Breast epithelium (tissue), 4 donors: ENCODE measurements around the gene AQP5. TPM values are rescaled to one million over a fixed set of nuclear protein-coding genes. Genes with fewer than 3 reads are reported as not detected.

Experiments used
- DNase-seq, 2 donors: peaks; one replicate each; pipeline ENCODE4 v3.0.0-alpha.2; 2019; ENCODE audit warnings: low spot score in 2 of 2
- H3K27ac ChIP-seq, 2 donors: fragments of 200-600 bp; sonication (generic) in 1 of 2; one replicate each; pipeline ENCODE4 v1.5.1; 2016 to 2019; ENCODE audit warnings: mild to moderate bottlenecking in 1 of 2
- H3K27me3 ChIP-seq, 2 donors: fragments of 200-600 bp; sonication (generic) in 1 of 2; one replicate each; pipeline versions ENCODE4 v1.5.1 to v1.6.0; 2017 to 2019; ENCODE audit warnings: control low read depth in 1 of 2, mild to moderate bottlenecking in 1 of 2
- H3K36me3 ChIP-seq: fragments of 200-600 bp; one replicate; pipeline ENCODE4 v1.5.1; 2019
- H3K4me1 ChIP-seq, 2 donors: fragments of 200-600 bp; sonication (generic); one replicate each; pipeline ENCODE4 v1.5.1; 2016 to 2019; ENCODE audit warnings: control low read depth in 1 of 2
- H3K4me3 ChIP-seq, 3 donors: fragments of 200-600 bp; sonication (generic); 1 replicate in 2 of 3; 2 replicates in 1 of 3; pipeline ENCODE4 v1.5.1; 2016 to 2019; ENCODE audit warnings: mild to moderate bottlenecking in 3 of 3, moderate library complexity in 2 of 3
- H3K9me3 ChIP-seq, 2 donors: fragments of 200-600 bp; sonication (generic) in 1 of 2; one replicate each; pipeline ENCODE4 v1.5.1; 2016 to 2019; ENCODE audit warnings: control low read depth in 1 of 2
- POLR2A ChIP-seq: fragments of 450-650 bp; IDR thresholded peaks from one replicate; pipeline ENCODE4 v1.6.1; 2016; ENCODE audit warnings: antibody characterized with exemption, mild to moderate bottlenecking, moderate library complexity
- POLR2AphosphoS5 ChIP-seq, 3 donors: sonication (generic); formaldehyde crosslinking; IDR thresholded peaks; one replicate each; pipeline ENCODE4 v1.6.1; 2017; ENCODE audit warnings: antibody characterized with exemption in 3 of 3
- intact Hi-C: fragments of 100-400 bp; cut with DNase I; formaldehyde crosslinking; loops from one replicate; pipeline ENCODE4 v1.15.1; 2023; ENCODE audit warnings: low total_unique reads
- total RNA-seq, 3 donors: library from RNA; depleted of rRNA; stranded (reverse); fragments of >200 nt; gene quantifications; one replicate each; pipeline ENCODE4 v1.1.0, GENCODE V29; 2016
- TF ChIP-seq, protein P1 (sequence below), 3 donors: fragments of 450-650 bp; IDR thresholded peaks; one replicate each; pipeline ENCODE4 v1.5.1; 2016 to 2017; ENCODE audit warnings: antibody characterized with exemption in 3 of 3, mild to moderate bottlenecking in 3 of 3, moderate library complexity in 3 of 3

The AQP5 gene
- total RNA-seq, 3 donors from 2014 or later: 3.1 to 4.6 TPM; not detected in 1

DNA sequence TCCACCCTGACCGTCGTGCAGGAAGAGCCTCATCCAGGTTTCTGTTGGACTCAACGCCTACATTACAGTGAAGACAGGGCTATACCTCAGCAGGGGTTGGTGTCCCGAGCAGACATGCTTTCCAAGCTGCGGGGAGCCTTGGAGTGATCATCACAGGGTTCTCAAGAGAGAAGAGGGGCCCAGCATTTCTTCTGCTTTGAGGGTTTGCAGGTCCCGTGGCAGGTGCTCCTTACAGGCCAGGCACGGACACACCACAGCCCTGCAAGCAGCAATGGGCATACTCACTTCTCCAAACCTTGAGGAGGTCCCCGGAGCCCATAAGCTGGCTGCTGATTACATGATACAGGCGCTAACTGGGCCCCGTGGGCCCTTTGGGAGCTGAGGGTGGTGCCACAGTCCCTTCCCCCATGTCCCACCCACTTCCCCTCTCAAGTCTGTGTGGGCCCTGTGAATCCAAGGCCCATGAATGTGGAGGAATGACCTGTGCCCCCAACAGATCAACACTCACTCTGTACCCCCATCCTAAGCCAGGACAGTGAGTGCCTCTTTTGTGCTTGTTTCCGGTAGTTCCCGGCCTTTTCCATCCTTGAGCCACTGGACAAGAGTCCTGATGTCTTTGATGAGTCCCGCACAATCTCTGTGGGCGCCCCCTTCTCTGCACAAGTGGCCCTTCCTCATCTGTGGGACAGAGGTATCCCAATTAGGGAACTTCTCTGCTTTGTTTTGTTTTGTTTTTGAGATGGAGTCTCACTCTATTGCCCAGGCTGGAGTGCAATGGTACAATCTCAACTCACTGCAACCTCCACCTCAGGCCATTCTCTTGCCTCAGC is 10.0 kb upstream of the AQP5 start:
- Histone ChIP-seq H3K27me3 (peaks cover 4 to 20% of the 10 kb centered on the region in 2 donors), H3K4me3 (no peak overlapping the region), H3K27ac (no peak overlapping the region), H3K36me3 (no peaks in the 10 kb centered on the region), H3K4me1 (peaks cover 0 to 4% of the 10 kb centered on the region in 2 donors), H3K9me3 (no peaks in the 10 kb centered on the region)
- TF ChIP-seq POLR2A (no peak), POLR2AphosphoS5 (IDR thresholded peaks at IDR 0.05) (no peak)
- TF ChIP-seq, protein P1, sequence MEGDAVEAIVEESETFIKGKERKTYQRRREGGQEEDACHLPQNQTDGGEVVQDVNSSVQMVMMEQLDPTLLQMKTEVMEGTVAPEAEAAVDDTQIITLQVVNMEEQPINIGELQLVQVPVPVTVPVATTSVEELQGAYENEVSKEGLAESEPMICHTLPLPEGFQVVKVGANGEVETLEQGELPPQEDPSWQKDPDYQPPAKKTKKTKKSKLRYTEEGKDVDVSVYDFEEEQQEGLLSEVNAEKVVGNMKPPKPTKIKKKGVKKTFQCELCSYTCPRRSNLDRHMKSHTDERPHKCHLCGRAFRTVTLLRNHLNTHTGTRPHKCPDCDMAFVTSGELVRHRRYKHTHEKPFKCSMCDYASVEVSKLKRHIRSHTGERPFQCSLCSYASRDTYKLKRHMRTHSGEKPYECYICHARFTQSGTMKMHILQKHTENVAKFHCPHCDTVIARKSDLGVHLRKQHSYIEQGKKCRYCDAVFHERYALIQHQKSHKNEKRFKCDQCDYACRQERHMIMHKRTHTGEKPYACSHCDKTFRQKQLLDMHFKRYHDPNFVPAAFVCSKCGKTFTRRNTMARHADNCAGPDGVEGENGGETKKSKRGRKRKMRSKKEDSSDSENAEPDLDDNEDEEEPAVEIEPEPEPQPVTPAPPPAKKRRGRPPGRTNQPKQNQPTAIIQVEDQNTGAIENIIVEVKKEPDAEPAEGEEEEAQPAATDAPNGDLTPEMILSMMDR (IDR thresholded peaks at IDR 0.05): no peak
- intact Hi-C loops: no loop called here
- DNase-seq: peak in 1 of 2 donors; percentile 45

GRCh38 chr12:49952391-49953055 is 9.1 kb upstream of the AQP5 start:
- Histone ChIP-seq H3K9me3 (no peaks in the 10 kb centered on the region), H3K27me3 (peaks cover 4 to 20% of the 10 kb centered on the region in 2 donors), H3K4me3 (no peak overlapping the region), H3K4me1 (peaks cover 0 to 4% of the 10 kb centered on the region in 2 donors), H3K27ac (no peak overlapping the region), H3K36me3 (no peaks in the 10 kb centered on the region)
- TF ChIP-seq POLR2A: no peak
- no peak for TF ChIP-seq POLR2AphosphoS5 (IDR thresholded peaks at IDR 0.05)
- TF ChIP-seq, protein P1 (IDR thresholded peaks at IDR 0.05): no peak
- intact Hi-C loops: loop anchor here (1.0 kb wide), 1 partner anchor 22 kb away; no protein-coding TSS in a partner anchor
- peak in 1 of 2 donors; percentile 38 for DNase-seq

DNA sequence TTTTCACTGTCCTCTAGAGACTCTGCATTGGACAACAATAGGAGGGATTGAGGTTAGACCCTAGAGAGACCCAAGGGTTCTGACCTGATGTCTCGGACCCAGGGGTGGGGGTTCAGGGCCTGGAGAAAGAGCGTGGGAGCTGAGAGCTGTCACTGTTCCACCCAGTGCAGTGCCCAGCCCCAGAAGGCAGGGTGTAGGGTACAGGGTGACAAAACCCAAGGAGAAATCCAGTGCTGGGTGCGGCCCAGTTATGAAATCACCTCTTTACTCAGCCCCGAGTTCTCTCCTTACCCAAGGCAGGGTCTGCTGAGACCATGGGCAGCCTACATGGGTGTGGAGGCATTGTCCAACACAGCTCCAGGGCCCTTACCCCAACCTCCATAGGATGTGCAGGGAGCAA is 8.5 kb upstream of the AQP5 start:
- Histone ChIP-seq H3K4me3 (no peak overlapping the region), H3K4me1 (peaks cover 0 to 4% of the 10 kb centered on the region in 2 donors), H3K27me3 (peaks cover 4 to 20% of the 10 kb centered on the region in 2 donors), H3K9me3 (no peaks in the 10 kb centered on the region), H3K36me3 (no peaks in the 10 kb centered on the region), H3K27ac (no peak overlapping the region)
- DNase-seq: peak in 1 of 2 donors; percentile 2
- intact Hi-C loops: loop anchor here (1.0 kb wide), 1 partner anchor 21 kb away; no protein-coding TSS in a partner anchor
- TF ChIP-seq POLR2A: no peak
- TF ChIP-seq, protein P1 (IDR thresholded peaks at IDR 0.05): no peak
- no peak for TF ChIP-seq POLR2AphosphoS5 (IDR thresholded peaks at IDR 0.05)

DNA sequence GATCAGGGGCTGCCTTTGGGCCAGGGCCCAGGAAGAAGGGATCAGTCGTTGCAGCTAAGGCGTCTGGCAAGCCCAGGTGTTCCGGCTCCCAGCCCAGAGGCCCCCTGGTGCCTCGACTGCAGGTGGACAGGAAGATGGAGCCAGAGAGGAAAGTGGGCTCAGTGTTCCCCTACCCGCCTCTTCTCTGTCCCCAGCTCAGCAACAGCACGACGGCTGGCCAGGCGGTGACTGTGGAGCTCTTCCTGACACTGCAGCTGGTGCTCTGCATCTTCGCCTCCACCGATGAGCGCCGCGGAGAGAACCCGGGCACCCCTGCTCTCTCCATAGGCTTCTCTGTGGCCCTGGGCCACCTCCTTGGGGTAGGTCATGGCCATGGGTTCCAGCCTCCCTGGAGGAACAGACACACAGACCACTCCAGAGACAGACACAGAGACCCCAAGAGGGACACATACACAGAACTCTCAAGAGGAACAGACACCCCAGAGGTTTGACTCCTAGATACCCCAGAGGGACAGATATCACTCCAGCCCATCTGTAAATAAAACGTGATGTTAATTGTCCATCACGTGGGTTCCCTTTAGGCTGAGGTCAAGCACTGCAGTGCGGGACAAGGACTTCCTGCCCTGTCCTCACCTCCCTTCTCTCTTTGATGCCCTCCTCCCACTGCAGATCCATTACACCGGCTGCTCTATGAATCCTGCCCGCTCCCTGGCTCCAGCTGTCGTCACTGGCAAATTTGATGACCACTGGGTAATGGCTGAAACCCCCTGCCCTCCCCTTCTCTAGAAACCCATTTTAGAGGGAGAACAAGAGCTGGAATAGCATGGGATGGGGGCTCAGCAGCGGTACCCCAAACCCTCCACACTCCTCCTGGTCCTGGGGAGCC is 7.5 kb upstream of the AQP5 start:
- H3K27ac ChIP-seq: no peak overlapping the region
- no peaks in the 10 kb centered on the region for H3K36me3 ChIP-seq
- intact Hi-C loops: loop anchor here (1.0 kb wide), 1 partner anchor 20 kb away; no protein-coding TSS in a partner anchor
- H3K4me1 ChIP-seq: peaks cover 0 to 4% of the 10 kb centered on the region in 2 donors
- no peaks in the 10 kb centered on the region for H3K9me3 ChIP-seq
- no peak for DNase-seq
- H3K4me3 ChIP-seq: no peak overlapping the region
- TF ChIP-seq POLR2A: no peak
- no peak for TF ChIP-seq POLR2AphosphoS5 (IDR thresholded peaks at IDR 0.05)
- TF ChIP-seq, protein P1 (IDR thresholded peaks at IDR 0.05): no peak
- peaks cover 4 to 20% of the 10 kb centered on the region in 2 donors for H3K27me3 ChIP-seq
